ENCODE data around the gene CDH11. TPM values are rescaled to one million over a fixed set of nuclear protein-coding genes. Genes with fewer than 3 reads are reported as not detected.

The CDH11 gene, protein sequence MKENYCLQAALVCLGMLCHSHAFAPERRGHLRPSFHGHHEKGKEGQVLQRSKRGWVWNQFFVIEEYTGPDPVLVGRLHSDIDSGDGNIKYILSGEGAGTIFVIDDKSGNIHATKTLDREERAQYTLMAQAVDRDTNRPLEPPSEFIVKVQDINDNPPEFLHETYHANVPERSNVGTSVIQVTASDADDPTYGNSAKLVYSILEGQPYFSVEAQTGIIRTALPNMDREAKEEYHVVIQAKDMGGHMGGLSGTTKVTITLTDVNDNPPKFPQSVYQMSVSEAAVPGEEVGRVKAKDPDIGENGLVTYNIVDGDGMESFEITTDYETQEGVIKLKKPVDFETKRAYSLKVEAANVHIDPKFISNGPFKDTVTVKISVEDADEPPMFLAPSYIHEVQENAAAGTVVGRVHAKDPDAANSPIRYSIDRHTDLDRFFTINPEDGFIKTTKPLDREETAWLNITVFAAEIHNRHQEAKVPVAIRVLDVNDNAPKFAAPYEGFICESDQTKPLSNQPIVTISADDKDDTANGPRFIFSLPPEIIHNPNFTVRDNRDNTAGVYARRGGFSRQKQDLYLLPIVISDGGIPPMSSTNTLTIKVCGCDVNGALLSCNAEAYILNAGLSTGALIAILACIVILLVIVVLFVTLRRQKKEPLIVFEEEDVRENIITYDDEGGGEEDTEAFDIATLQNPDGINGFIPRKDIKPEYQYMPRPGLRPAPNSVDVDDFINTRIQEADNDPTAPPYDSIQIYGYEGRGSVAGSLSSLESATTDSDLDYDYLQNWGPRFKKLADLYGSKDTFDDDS
- 2.4 TPM for total RNA-seq

GRCh38 chr16:65121870-65122723 lies at the start of gene CDH11:
Gene CDH11 (minus strand): TSS chr16:65122063. CDS start chr16:65004869, 117,194 bp downstream.
- DNase-seq (ENCODE audit: low spot score) (no peak), ATAC-seq (no peak)

DNA sequence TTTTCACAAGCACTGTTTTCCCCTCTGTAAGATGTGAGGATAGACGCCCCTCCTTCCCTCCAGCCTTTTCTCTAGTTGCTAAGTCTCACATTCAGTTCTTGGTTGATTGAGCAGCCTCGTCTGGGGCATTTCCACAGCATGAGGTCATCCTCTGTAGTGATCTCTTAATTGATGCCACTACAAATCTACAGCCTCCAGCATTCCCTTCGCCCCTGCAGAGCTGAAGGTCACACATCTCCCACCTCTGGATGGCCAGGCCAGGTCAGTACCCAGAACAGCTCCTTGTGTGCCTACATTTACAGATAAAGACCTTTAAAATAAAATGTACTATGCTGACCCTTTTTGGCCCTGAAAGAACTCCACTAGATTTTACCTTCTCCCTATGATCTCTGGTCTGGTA lies 32.5 kb upstream of the CDH11 start:
- DNase-seq (ENCODE audit: low spot score) (no peak), ATAC-seq (no peak)

DNA sequence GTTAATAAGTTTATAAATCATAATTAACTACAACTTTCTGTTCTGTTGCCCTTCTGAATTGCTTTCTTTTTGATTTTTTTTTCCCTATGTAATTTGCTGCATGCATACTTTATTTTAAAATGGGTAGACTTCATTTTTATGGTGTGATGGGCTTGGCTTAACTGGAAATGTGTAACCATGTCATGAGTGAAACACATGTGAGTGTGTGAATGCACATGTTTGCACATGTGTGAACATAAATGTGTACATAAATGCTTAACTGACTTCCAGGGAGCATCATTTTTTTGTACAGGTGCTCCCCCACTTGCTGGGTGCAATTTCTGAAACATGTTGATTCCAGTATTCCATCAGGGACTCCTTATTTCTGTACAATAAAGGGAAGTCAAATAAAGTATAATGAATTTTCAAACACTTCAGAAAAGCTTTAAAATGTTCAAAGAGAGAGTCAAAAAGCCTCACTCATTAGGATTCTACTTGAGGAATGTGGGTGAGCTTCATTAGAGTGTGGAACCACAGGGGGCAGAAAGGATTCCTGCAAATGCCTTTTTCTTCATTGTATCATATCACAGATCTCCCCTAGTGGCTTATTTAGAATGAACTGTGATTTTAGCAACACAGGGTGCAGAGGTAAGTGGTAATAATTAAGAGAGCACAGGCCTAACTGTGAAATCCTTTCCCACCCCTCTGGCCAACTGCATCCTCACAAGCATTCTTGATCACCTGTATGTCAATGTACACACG lies 31.7 kb upstream of the CDH11 start:
- DNase-seq (ENCODE audit: low spot score) (no peak), ATAC-seq (no peak)

DNA sequence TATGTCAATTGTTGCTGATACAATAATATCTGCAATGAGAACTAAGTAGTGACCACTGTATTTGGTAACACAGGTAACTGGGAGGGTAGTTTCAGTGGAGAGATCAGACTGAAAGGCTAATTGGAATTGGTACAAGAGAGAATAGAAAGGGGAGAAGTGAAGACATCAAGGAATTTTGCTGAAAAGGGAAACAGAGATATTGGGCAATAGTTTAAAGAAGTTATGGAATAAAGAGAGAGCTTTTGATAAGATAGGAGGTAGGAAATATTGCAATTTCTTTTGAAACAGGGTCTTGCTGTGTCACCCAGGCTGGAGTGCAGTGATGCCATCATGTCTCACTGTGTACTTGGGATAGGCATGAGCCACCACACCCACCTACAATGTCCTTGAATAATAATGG lies 26.9 kb upstream of the CDH11 start:
- ATAC-seq, result no peak
- no peak for DNase-seq (ENCODE audit: low spot score)

DNA sequence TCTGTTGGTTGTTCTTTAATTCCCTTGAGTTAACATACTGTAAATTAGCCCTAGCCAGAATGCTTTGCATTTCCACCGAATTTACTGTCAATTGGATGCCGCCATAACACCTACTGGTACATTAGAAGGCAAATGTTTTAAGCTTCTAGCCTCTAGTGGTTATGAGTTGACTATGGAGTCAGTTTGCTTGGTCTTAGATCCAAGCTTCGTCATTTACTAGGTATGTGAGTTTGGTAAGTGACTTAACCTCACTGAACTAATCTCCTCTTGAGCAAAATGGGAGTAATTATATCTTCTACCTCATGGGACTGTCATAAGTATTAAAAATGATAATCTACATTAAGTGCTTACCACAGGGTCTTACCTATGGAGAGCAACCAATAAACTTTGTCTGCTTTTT lies 20.4 kb upstream of the CDH11 start:
- DNase-seq (ENCODE audit: low spot score) (no peak), ATAC-seq (no peak)

GRCh38 chr16:65136681-65137080 lies 14.8 kb upstream of the CDH11 start:
- ATAC-seq (no peak), DNase-seq (ENCODE audit: low spot score) (no peak)

- no peak for ATAC-seq
- DNase-seq (ENCODE audit: low spot score), result no peak
Observed at GRCh38 chr16:65126845-65127624, 5.2 kb upstream of the CDH11 start.

GRCh38 chr16:65125871-65126270 lies 4.0 kb upstream of the CDH11 start:
- DNase-seq (ENCODE audit: low spot score) (no peak), ATAC-seq (no peak)

DNA sequence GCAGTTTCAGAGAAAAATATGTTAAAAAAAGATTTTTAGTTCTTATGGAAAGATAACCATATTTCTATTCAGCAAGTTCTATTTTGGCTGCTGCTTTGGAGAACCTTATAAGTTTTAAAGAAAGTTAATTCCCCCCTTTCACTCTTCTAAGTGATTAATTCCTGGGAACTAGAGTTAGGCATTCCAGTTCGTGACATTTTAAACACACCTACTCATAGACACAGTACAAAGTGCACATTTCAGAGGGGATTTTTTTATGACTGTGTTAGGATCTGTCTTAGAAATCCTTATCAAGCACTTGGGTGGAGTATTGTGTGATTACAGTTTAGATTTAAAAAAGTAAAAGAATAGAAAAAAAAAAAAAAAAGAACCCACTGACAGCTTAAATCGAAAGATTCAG lies 3.5 kb upstream of the CDH11 start:
- ATAC-seq (no peak), DNase-seq (ENCODE audit: low spot score) (no peak)

GRCh38 chr16:65124596-65124995 lies 2.7 kb upstream of the CDH11 start:
- DNase-seq (ENCODE audit: low spot score) (no peak), ATAC-seq (no peak)

DNA sequence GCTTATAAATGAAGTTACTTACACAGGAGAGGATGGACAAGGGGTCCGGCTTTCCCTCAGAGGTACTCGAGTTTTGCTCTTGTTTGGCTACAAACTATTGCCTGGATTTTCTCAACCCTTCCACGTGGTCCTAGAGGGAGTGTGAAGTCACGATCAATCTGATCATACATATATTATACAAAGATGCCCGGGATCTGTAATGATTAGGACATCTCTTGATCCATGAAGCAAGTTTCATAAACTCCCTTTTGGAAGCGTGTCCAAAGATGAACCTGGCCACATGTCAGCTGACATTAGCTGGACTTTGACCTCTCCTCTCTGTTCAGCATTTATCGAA lies 2.3 kb upstream of the CDH11 start:
- DNase-seq (ENCODE audit: low spot score) (no peak), ATAC-seq (no peak)

DNA sequence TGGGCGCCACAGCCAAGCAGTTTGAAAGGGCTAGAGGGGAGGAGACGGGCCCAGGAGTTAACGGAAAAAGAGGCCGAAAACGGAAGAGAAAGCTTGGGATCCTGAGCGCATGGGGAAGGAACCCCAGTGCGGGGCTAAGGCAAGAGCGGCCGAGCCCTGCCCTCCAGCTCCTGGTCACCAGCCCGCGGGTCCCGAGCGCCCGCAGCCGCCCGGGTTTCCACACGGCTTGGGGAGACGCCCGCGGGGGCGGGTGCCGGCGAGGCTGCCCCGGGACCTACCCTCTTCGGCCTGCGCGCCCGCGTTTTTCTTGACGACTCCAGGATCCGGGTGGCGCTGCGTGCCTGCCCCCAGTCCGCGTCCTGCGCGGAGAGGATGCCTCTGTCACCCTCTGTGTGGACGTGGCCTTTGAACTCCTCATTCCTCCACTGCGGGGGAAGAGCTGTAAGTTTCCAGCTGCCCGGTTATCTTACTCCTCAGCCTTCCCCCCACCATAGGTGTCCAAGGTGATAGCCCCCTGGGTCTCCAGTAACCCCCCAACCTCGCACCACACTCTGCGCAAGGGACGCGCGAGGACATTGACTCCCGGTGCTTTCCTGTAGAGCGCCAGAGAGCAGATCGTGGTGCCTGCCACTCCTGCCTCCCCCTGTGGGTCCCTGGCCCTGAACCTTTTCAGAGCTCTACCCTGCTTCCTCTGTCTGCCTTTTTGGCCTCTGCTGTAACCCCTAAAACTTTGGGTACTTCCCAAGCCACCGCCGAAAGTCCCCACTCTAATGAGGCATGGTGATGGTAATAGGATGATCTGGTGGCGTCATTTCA lies 1.7 kb upstream of the CDH11 start:
- DNase-seq (ENCODE audit: low spot score), result no peak
- peak; percentile 20 for ATAC-seq

GRCh38 chr16:65122724-65123395 lies 997 bp upstream of the CDH11 start:
- ATAC-seq, result peak; percentile 36
- DNase-seq (ENCODE audit: low spot score), result no peak

DNA sequence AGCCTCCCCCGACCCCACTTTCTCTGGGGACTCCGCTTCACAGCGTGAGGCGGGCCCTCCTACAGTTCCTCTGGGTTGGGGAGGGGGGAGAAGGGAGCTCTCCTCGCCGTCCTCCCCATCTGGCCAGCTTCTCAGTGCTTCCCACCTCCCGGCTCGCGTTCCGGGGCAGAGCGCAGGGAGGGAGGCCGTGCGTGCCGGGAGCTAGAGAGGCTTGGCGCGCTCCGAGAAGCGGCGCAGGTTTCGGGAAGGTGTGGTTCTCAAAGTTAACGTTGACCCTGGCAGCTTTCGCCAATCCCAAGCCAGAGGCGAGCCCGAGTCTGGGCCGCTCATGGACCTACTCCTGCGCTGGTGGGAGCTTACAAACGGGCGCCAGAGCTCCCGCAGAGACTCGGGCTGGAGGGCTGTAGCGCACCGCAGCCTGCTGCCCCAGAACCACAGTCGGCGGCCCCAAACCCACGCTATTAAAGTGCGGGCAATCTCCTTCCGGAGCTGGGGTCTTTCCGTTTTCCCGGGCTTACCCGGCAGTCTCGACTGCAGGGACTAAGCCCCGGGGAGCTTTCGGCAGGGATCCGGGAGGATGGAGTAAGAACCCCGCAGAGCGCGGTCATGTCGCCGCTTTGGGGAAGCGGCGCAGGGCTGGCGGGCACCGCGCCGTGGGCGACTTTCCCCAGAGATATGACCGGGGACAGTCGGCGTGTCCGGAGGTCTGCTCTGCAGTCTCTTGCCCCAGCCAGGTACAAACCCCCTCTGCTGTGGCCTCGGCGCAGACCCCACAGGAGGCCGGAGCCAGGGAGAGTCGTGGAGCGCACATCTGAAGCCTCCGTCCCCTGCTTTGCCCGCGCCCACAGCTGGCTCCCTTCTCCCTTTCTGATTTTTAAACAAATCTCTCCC lies 787 bp downstream of the CDH11 start:
- ATAC-seq (no peak), DNase-seq (ENCODE audit: low spot score) (no peak)

DNA sequence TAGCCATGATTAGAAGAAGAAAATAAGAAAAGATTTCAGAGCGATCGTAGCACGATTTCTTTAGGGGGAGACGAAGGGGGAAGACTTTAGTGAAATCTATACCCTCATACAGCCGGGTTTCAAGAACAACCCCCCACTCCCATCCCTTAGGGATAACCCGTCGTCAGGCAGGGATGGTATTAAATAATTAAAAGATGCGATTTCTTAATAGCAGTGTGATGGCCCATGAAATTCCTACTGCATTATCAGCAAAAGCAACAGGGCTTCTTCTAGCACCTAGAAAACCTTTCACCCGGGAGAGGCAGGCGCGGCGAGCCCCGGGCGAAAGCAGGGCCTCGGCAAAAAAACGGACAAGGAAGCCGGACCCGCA lies 1.4 kb downstream of the CDH11 start:
- no peak for ATAC-seq
- no peak for DNase-seq (ENCODE audit: low spot score)

- DNase-seq (ENCODE audit: low spot score), result no peak
- no peak for ATAC-seq
Observed at GRCh38 chr16:65119901-65120401, 1.9 kb downstream of the CDH11 start.

- ATAC-seq (no peak), DNase-seq (ENCODE audit: low spot score) (no peak)
Observed at GRCh38 chr16:65119435-65119834, 2.4 kb downstream of the CDH11 start.
